CD4-positive, alpha-beta T cell (primary cell): ENCODE measurements around the gene SH3BP5. TPM values are rescaled to one million over a fixed set of nuclear protein-coding genes. Genes with fewer than 3 reads are reported as not detected.
A peak's percentile ranks its signal among the peaks of the same experiment; 100 is the strongest.

Source experiments
- ATAC-seq: fragments of 200-7000 bp; cut with Tn5 transposase; one replicate; pipeline ENCODE4 v1.10.0; 2022; ENCODE audit warnings: mild to moderate bottlenecking; ENCODE audit not compliant: poor library complexity
- CTCF ChIA-PET: fragments of 350-600 bp; sonication (Branson Sonifier 250); formaldehyde crosslinking; loops from one replicate; lab custom pipeline; 2021; ENCODE audit warnings: antibody characterized with exemption, inconsistent platforms; lab: Charles Lee
- POLR2A ChIA-PET: fragments of 350-600 bp; sonication (Branson Sonifier 250); formaldehyde crosslinking; loops from one replicate; lab custom pipeline; 2021; ENCODE audit warnings: antibody characterized with exemption, inconsistent platforms; lab: Charles Lee
- DNase-seq, 14 experiments: peaks; one replicate each; pipeline ENCODE4 v3.0.0-alpha.2; 2013 to 2020; ENCODE audit warnings: mixed read lengths in 2 of 14
- H3K27ac ChIP-seq, 2 donors: one replicate each; pipeline versions ENCODE4 v1.5.1 to v1.7.0; 2013; ENCODE audit warnings: low read length in 2 of 2, low read depth in 1 of 2, mild to moderate bottlenecking in 1 of 2
- H3K27me3 ChIP-seq, 2 experiments: 1 replicate in 1 of 2; 2 replicates in 1 of 2; pipeline versions ENCODE4 v1.6.1 to v1.7.0; 2013; ENCODE audit warnings: low read length in 2 of 2, control low read depth in 1 of 2, mild to moderate bottlenecking in 1 of 2, moderate library complexity in 1 of 2; ENCODE audit not compliant: insufficient read depth in 2 of 2, control insufficient read depth in 1 of 2
- H3K36me3 ChIP-seq: one replicate; pipeline ENCODE4 v1.6.1; 2013; ENCODE audit warnings: low read length, control low read depth; ENCODE audit not compliant: insufficient read depth
- H3K4me1 ChIP-seq: one replicate; pipeline ENCODE4 v1.6.1; 2013; ENCODE audit warnings: low read length, control low read depth; ENCODE audit not compliant: insufficient read depth
- H3K4me3 ChIP-seq: one replicate; pipeline ENCODE4 v1.5.1; 2013; ENCODE audit warnings: mild to moderate bottlenecking, low read length, moderate library complexity
- H3K9me3 ChIP-seq, 2 experiments: 1 replicate in 1 of 2; 2 replicates in 1 of 2; pipeline versions ENCODE4 v1.6.1 to v1.7.0; 2013; ENCODE audit warnings: low read length in 2 of 2, mild to moderate bottlenecking in 2 of 2, control low read depth in 1 of 2, moderate library complexity in 1 of 2; ENCODE audit not compliant: control insufficient read depth in 1 of 2, insufficient read depth in 1 of 2
- H3K27ac Mint-ChIP-seq: one replicate; pipeline ENCODE4 v1.8.0; 2020; ENCODE audit warnings: mixed read lengths
- H3K27me3 Mint-ChIP-seq: one replicate; pipeline ENCODE4 v1.8.0; 2021; ENCODE audit warnings: mixed read lengths
- H3K36me3 Mint-ChIP-seq: one replicate; pipeline ENCODE4 v1.8.0; 2021; ENCODE audit warnings: low read depth, mixed read lengths
- H3K4me1 Mint-ChIP-seq: one replicate; pipeline ENCODE4 v1.8.0; 2021; ENCODE audit warnings: low read depth, mixed read lengths
- H3K4me3 Mint-ChIP-seq: one replicate; pipeline ENCODE4 v1.8.0; 2020; ENCODE audit warnings: mild to moderate bottlenecking, mixed read lengths
- H3K9me3 Mint-ChIP-seq: one replicate; pipeline ENCODE4 v1.8.0; 2020; ENCODE audit warnings: mixed read lengths
- intact Hi-C, 2 experiments: fragments of 100-400 bp; cut with DNase I in 1 of 2; cut with micrococcal nuclease in 1 of 2; formaldehyde crosslinking; loops; one replicate each; pipeline versions ENCODE4 v1.15.1 to v1.9.0; 2023 to 2025; cut with DNase I, micrococcal nuclease
- total RNA-seq, 174 experiments: library from RNA in 2 of 174; stranded (reverse) in 2 of 174; gene quantifications; one replicate each; pipeline ENCODE4 v1.2.3 and lab custom pipeline; 2021 to 2026
- TF ChIP-seq, protein P1 (sequence below): fragments of 200-600 bp; IDR thresholded peaks from one replicate; pipeline ENCODE4 v1.8.0; 2022; ENCODE audit warnings: antibody characterized with exemption, mild to moderate bottlenecking

The SH3BP5 gene
- total RNA-seq, 2 experiments from 2014 or later: 16.8 to 17.7 TPM

DNA sequence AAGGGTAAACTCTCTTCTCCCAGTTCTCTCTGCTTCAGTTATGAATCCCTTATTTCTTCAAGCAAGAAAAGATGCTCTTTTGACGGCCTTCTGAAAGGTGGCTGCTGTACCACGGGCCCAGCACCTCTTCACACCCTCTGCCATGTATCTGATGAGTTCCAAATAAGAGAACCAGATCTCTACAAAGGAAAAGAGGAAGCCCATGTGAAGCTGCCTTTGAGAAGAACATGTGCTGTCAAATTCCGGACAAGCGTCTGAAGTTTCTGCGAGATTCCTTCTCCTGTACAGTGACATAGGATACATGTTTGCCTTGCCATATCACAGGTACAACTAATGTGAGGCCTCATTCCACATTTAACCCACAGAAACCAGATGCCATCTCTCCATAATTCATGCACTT lies 59.2 kb downstream of the SH3BP5 start:
- Mint-ChIP-seq H3K27me3 (no peaks in the 10 kb centered on the region), H3K9me3 (no peaks in the 10 kb centered on the region), H3K27ac (peak overlapping the region; percentile 89), H3K4me3 (no peak overlapping the region), H3K36me3 (peaks cover 18% of the 10 kb centered on the region), H3K4me1 (peaks cover 86% of the 10 kb centered on the region)
- POLR2A ChIA-PET: interaction anchor here (1.0 to 1.2 kb wide), 4 partner anchors 19 to 73 kb away, joined by 3 to 4 read pairs (median 3); no protein-coding TSS in a partner anchor
- DNase-seq: no peak
- Histone ChIP-seq H3K9me3 (no peaks in the 10 kb centered on the region), H3K4me1 (peaks cover 95% of the 10 kb centered on the region), H3K27me3 (no peaks in the 10 kb centered on the region), H3K4me3 (no peak overlapping the region), H3K36me3 (peaks cover 13% of the 10 kb centered on the region), H3K27ac (no peak overlapping the region)
- no peak for ATAC-seq
- TF ChIP-seq, protein P1, sequence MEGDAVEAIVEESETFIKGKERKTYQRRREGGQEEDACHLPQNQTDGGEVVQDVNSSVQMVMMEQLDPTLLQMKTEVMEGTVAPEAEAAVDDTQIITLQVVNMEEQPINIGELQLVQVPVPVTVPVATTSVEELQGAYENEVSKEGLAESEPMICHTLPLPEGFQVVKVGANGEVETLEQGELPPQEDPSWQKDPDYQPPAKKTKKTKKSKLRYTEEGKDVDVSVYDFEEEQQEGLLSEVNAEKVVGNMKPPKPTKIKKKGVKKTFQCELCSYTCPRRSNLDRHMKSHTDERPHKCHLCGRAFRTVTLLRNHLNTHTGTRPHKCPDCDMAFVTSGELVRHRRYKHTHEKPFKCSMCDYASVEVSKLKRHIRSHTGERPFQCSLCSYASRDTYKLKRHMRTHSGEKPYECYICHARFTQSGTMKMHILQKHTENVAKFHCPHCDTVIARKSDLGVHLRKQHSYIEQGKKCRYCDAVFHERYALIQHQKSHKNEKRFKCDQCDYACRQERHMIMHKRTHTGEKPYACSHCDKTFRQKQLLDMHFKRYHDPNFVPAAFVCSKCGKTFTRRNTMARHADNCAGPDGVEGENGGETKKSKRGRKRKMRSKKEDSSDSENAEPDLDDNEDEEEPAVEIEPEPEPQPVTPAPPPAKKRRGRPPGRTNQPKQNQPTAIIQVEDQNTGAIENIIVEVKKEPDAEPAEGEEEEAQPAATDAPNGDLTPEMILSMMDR: no peak
- CTCF ChIA-PET: interaction anchor here (0.9 to 17.1 kb wide), 2 partner anchors 57 to 106 kb away, joined by 3 to 163 read pairs; partner anchors contain the start of gene SH3BP5
- intact Hi-C loops: loop anchor here in 1 of 2 experiments (2.0 to 5.0 kb wide), 2 partner anchors 39 to 48 kb away; no protein-coding TSS in a partner anchor

DNA sequence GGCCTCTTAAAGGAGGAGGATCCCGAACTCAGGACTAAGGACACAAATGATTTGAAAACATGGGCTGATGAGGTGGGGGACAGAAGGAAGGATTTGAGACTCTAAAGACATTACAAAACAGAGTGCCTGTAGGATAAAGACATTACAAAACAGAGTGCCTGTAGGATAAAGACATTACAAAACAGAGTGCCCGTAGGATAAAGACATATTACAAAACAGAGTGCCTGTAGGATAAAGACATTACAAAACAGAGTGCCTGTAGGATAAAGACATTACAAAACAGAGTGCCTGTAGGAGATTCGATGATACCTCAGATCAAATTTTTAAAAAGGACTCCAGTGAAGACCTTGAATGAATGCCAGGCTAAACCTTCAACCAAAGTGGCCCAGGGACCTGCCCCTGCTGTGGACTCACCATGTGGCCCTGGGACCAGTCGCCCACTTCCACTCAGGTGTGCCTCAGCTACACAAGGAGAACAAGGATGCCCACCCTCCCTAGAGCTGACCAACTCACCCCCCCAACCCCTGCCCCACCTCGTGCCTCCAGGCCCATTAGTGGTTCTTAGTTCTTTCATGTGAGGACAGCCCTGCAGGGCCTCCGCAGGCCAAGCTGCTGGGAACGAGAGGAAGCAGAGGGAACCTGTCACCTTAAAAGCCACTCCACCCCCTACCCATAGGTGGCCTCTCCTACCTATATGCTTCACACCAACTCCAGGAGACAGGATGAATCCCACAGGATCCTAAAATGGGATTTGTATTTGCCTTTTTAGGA lies 59.8 kb downstream of the SH3BP5 start:
- Mint-ChIP-seq H3K36me3 (peaks cover 24% of the 10 kb centered on the region), H3K9me3 (no peaks in the 10 kb centered on the region), H3K4me3 (peak overlapping the region; percentile 30), H3K27me3 (no peaks in the 10 kb centered on the region), H3K4me1 (peaks cover 86% of the 10 kb centered on the region), H3K27ac (peak overlapping the region; percentile 89)
- Histone ChIP-seq H3K9me3 (no peaks in the 10 kb centered on the region), H3K27me3 (no peaks in the 10 kb centered on the region), H3K4me1 (peaks cover 95% of the 10 kb centered on the region), H3K36me3 (peaks cover 15% of the 10 kb centered on the region), H3K27ac (peak overlapping the region; percentile 65 to 68), H3K4me3 (no peak overlapping the region)
- intact Hi-C loops: loop anchor here in 1 of 2 experiments (1.0 to 5.0 kb wide), 3 partner anchors 20 to 48 kb away; no protein-coding TSS in a partner anchor
- ChIA-PET CTCF (interaction anchor here (0.6 to 17.1 kb wide), 4 partner anchors 19 to 65 kb away, joined by 3 to 163 read pairs (median 4); partner anchors contain the start of gene SH3BP5), POLR2A (interaction anchor here (0.9 to 3.0 kb wide), 14 partner anchors 9 to 73 kb away, joined by 3 to 24 read pairs (median 6); partner anchors contain the start of genes CAPN7 and SH3BP5)
- TF ChIP-seq, protein P1: no peak
- ATAC-seq: no peak
- peak in 1 of 14 experiments; percentile 42 for DNase-seq

DNA sequence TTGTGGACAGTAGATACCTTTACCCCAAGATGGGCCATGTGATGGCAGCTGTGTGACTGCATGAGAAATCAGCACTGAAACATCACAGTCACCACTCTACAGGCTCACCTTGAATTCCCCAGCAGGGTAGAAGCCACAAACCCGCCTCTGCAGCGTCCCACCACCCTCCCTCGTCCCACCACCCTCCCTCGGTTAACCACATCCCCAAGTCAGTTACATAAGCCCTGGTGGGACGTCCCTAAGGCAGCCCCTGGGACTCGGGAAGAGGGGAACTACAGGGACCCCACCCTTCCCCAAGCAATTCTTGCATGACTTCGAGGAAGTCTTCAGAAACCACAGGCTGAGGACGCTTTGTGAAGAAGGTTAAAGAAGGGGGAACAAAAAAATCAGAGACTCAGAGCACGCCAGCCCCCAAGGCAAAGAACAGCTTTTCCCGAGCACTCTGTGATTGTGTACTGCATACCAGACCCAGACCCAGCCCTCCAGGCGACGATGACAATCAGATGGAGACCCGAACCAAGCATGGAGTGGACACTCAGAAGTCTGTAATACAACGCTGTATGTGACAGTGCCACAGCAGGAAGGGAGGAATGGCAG lies 60.5 kb downstream of the SH3BP5 start:
- Histone ChIP-seq H3K4me1 (peaks cover 95% of the 10 kb centered on the region), H3K27ac (peak overlapping the region; percentile 65 to 68), H3K9me3 (no peaks in the 10 kb centered on the region), H3K27me3 (no peaks in the 10 kb centered on the region), H3K36me3 (peaks cover 19% of the 10 kb centered on the region), H3K4me3 (no peak overlapping the region)
- peak overlapping the region; percentile 80 for H3K4me3 Mint-ChIP-seq
- peaks cover 85% of the 10 kb centered on the region for H3K4me1 Mint-ChIP-seq
- POLR2A ChIA-PET: interaction anchor here (0.7 to 3.0 kb wide), 18 partner anchors 9 to 106 kb away, joined by 3 to 24 read pairs (median 4); partner anchors contain the start of genes CAPN7 and SH3BP5
- peaks cover 24% of the 10 kb centered on the region for H3K36me3 Mint-ChIP-seq
- peak overlapping the region; percentile 89 for H3K27ac Mint-ChIP-seq
- intact Hi-C loops: loop anchor here in 1 of 2 experiments (1.0 to 5.0 kb wide), 3 partner anchors 20 to 49 kb away; no protein-coding TSS in a partner anchor
- no peaks in the 10 kb centered on the region for H3K27me3 Mint-ChIP-seq
- CTCF ChIA-PET: interaction anchor here (0.7 to 17.1 kb wide), 6 partner anchors 20 to 107 kb away, joined by 3 to 163 read pairs (median 4); partner anchors contain the start of gene SH3BP5
- TF ChIP-seq, protein P1: no peak
- H3K9me3 Mint-ChIP-seq: no peaks in the 10 kb centered on the region
- ATAC-seq: peak; percentile 80
- peak; percentile 65 to 97 (median 80) for DNase-seq
